GM19193 (cell line): ENCODE measurements around the gene SLC12A2.
A peak's percentile ranks its signal among the peaks of the same experiment; 100 is the strongest.

Experiments
- POLR2A ChIP-seq: IDR thresholded peaks from 4 replicates; pipeline ENCODE4 v1.6.1; 2011; ENCODE audit not compliant: insufficient read depth, insufficient read length; ENCODE audit errors: extremely low read depth

The SLC12A2 gene

GRCh38 chr5:128083033-128083810, at the start of gene SLC12A2:
Gene SLC12A2, plus strand, starts transcription at chr5:128083766. Its CDS starts 189 bp downstream, at chr5:128083955.
- peak; percentile 88 for TF ChIP-seq POLR2A

DNA sequence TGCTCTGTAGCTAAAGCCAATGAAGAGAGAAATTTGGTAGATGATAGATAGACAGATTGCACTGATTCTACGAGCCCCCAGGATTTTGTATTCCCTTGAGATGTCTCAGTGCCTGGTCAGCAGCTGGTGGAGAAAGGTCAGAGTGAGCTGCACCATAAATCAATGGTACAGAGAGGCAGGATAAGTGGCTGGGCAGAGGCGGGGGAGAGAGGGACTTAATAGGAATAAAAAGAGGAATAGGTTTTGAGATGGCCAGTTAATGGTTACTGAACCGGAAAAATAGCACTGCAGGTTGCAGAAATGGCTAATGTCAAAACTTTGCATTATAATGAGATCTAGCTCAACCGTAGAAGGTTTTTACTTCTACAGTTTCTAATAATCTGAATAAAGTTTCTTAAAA, 47.9 kb upstream of the SLC12A2 start:
- TF ChIP-seq POLR2A = no peak

DNA sequence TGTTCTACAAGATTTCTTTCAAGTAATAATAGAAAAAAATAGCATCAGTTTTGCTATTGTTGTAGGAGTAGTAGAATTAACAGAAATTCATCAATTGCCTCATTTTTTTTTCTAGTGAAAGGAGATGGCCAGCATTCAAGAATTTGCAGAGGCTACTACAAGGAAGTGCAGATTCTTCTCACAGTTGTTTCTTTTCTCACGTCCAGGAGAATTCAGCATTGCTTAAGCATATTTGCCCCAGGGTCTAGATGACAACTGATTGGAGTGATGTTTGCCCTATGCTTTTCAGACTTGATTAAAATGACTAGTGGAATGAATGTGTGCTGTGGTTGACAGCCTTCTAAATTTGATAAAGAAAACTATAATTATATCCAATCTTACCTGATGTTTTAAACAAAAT, 46.6 kb upstream of the SLC12A2 start:
- TF ChIP-seq POLR2A = no peak

DNA sequence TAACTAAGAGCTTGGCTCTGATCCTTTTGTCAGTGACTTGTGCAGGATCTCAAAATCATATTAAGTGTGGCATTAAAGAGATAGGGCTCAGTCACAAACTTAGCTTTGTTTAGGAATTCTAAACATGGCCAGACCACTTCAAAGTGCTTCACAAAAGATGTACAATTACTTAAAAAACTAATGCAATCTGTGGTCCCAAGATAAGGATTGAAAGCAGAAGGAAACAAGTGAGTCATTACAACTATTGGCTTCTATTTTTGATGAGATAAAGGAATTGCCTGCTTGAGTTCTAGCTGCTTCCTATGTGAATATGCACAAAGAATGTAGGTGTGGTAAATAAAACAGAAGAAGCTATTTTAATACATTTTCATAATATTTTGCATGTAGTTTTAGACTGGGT, 44.9 kb upstream of the SLC12A2 start:
- TF ChIP-seq POLR2A = no peak

DNA sequence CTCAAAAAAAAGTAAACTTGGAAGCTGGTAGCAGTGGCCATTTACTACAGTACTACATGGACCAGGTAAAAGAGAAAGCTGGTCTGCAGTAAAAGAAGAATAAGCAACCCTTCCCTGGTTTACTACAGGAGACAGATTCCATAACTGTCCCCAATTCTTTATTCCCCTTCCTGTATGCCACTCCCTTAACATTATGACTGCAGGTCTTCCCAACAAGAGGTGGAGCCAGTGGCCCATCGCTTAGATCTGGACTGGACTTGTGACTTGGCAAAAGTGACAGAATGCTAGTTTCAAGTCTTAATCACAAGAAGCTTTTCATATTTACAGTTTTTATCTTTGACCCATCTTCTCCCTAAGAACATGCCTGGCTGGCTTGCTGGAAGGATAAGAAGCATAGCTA, 42.6 kb upstream of the SLC12A2 start:
- no peak for TF ChIP-seq POLR2A

DNA sequence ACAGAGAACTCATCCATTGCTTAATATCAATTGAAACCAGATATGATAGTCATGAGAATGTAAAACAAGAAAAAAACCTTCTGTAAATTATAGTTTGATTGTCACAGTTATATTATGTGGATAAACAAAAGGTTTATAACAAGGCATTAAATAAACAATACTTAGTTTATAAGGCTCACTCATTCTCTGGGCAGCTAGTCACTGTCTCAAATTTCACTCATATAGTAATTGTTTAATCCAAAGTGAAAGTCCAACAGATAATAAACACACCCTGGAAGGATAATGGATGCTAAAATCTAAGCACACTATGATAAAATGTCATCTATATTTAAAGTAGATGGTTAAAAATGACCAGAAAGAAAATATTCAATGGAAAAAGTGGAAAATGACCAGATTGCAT, 30.8 kb upstream of the SLC12A2 start:
- TF ChIP-seq POLR2A = no peak

DNA sequence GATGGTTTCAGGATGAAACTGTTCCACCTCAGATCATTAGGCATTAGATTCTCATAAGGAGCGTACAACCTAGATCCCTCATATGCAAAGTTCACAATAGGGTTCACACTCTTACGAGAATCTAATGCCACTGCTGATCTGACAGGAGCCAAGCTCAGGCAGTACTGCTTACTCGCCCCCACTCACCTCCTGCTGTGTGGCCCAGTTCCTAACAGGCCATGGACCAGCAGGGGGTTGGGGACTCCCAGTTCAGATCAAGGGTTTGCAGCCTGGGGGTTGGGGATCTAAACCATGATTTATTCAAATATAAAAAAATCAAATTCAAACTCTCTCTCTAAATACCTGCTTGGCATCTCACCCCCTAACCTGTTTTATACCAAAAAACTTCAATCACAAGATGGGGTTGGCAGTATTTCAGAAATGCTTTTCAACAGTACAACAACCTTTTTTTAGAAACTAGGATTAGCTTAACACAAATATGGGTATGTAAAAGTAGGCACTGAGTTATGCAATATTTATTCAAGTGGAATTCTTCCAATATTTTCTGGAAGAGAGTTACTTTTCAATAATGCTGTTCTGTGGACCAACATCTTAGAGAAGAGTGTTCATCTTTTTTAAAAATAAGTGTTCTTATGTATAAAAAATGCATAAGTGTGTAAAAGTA, 30.1 kb upstream of the SLC12A2 start:
- no peak for TF ChIP-seq POLR2A

DNA sequence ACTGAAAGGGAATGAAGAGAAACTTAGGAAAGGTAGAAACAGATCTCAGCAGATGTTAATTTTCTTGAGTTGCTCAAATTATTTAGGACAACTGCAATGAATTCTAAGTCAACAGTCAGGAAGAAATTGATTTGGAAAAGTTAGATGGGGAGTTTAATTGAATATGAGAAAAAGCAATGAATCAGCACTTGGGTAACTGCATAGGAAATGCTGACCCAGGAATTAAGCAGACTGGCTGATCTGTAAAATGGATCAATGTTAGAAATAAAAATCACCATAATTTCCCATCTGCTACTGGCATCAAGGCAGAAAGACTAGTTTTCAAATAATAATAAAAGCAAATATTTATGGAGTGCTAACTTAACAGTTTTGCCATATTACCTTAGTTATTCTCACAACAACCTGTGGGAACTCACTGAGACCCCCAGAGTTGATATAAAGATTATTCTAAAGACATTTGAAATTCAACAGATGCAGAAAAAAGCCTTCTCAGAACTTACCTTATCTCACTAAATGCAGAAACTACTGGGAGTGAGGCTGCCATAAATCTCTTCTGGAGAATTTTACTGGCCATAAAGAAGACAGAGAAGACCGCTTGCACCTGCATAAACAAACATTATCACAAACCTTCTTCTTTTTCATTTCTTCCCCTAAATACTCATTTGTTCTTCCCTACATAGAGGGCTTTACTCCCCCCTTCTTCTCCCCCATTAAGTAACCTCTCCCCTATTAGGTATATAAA, 22.8 kb upstream of the SLC12A2 start:
- TF ChIP-seq POLR2A = no peak

DNA sequence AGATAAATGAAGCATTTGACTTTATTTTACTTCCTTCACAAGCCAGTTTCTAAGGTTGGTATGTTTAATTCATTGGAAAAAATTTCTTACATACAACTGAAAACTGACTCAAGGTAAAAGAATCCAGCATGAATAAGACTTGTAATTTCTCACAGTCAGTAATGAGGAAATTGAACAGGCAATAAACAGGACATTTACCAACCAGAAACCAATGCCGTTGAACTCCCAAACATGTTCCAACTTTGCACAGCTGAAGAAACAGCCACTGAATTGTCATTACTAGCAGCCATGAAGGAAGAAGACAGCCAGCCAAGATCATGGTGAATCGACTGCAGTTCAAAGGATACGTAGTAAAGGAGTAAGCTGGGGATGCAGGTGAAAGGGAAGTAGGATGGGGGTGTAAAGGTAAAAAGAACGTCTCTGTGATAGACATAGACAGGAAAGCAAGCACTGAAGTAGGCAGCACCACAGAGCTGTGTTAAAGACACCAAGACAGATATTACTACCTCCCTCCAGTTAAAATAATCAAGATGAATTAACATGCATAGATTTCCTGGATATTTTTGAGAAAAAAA, 21.3 kb upstream of the SLC12A2 start:
- TF ChIP-seq POLR2A = no peak

DNA sequence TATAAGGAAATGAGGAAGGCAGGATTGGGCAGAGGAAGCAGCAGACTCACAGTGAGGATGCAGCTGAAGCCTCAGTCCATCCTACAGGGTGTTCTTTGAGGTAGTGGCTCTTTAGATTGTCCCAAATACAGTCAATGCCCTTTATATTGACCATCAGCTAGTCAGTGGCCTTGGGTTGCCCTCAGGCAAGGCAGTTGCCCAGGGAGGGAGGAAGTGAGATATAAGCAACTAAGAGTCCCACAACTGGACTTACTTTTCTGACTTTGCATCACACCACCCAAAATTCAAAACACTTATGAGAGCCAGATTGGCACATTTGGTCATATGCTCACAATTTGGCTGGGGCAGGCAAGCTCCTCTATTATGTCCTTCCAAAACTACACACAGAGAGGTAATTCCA, 9.4 kb upstream of the SLC12A2 start:
- no peak for TF ChIP-seq POLR2A

- no peak for TF ChIP-seq POLR2A
These were observed 8.6 kb upstream of the SLC12A2 start for GRCh38 chr5:128074953-128075352.

DNA sequence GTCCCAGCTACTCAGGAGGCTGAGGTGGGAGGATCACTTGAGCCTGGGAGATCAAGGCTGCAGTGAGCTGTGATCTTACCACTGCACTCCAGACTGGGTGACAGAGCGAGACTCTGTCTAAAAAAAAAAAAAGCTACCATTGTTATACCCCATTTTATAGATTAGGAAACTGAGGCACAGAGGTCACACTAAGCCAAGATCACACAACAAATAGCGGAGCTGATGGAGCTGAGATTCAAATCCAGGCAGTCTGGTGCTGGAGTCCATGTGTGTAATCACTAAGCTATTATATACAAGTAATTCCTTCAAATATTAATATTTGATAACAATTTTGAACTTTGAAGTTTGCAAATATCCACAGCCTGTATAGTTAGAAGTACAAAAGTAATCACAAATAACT, 6.0 kb upstream of the SLC12A2 start:
- no peak for TF ChIP-seq POLR2A

GRCh38 chr5:128081111-128081851, 2.3 kb upstream of the SLC12A2 start:
- no peak for TF ChIP-seq POLR2A

GRCh38 chr5:128082551-128083032, 974 bp upstream of the SLC12A2 start:
- TF ChIP-seq POLR2A = no peak
